ENCODE data around the gene PARVA. TPM values are rescaled to one million over a fixed set of nuclear protein-coding genes. Genes with fewer than 3 reads are reported as not detected.

PARVA gene
- total and polyA plus RNA-seq, 3 donors from 2014 or later, result 18.7 to 23.7 (median 23.6) TPM

DNA sequence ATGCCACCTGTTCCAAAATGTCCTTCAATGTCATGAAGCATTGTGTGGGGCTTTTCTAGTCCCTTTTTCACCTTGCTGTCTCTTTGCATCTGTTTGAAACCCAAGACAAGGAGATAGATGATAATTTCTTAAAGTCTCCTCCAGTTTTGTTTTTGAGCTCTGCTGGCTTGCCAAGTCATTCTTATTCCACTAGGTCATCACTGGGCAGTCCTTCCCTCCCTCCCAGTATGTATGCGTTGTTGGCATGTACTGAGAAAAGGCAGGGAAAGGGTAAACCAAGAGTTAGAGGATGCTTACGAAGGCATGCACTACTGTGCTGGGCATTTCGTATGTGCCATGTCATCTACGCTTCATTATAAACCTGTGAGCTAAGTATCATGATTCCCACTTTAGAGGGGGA lies 78.6 kb downstream of the PARVA start:
- no peak for DNase-seq
- no peaks in the 10 kb centered on the region for H3K36me3 ChIP-seq (ENCODE audit: low read depth, missing control alignments)
- no peaks in the 10 kb centered on the region for H3K9me3 ChIP-seq
- H3K27me3 ChIP-seq, result no peaks in the 10 kb centered on the region
- H3K4me3 ChIP-seq, result no peak overlapping the region
- 73 to 82% methylated on average over 4 of the region's 4 CpGs for WGBS, 2 donors
- intact Hi-C loops (cut with DNase I; ENCODE audit: low total_unique reads), result no loop called here
- H3K27ac ChIP-seq, result no peak overlapping the region
- TF ChIP-seq, protein P1, sequence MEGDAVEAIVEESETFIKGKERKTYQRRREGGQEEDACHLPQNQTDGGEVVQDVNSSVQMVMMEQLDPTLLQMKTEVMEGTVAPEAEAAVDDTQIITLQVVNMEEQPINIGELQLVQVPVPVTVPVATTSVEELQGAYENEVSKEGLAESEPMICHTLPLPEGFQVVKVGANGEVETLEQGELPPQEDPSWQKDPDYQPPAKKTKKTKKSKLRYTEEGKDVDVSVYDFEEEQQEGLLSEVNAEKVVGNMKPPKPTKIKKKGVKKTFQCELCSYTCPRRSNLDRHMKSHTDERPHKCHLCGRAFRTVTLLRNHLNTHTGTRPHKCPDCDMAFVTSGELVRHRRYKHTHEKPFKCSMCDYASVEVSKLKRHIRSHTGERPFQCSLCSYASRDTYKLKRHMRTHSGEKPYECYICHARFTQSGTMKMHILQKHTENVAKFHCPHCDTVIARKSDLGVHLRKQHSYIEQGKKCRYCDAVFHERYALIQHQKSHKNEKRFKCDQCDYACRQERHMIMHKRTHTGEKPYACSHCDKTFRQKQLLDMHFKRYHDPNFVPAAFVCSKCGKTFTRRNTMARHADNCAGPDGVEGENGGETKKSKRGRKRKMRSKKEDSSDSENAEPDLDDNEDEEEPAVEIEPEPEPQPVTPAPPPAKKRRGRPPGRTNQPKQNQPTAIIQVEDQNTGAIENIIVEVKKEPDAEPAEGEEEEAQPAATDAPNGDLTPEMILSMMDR (IDR thresholded peaks at IDR 0.05), result no peak
- TF ChIP-seq POLR2A (IDR thresholded peaks at IDR 0.05), result no peak
- peaks cover 3% of the 10 kb centered on the region for H3K4me1 ChIP-seq

DNA sequence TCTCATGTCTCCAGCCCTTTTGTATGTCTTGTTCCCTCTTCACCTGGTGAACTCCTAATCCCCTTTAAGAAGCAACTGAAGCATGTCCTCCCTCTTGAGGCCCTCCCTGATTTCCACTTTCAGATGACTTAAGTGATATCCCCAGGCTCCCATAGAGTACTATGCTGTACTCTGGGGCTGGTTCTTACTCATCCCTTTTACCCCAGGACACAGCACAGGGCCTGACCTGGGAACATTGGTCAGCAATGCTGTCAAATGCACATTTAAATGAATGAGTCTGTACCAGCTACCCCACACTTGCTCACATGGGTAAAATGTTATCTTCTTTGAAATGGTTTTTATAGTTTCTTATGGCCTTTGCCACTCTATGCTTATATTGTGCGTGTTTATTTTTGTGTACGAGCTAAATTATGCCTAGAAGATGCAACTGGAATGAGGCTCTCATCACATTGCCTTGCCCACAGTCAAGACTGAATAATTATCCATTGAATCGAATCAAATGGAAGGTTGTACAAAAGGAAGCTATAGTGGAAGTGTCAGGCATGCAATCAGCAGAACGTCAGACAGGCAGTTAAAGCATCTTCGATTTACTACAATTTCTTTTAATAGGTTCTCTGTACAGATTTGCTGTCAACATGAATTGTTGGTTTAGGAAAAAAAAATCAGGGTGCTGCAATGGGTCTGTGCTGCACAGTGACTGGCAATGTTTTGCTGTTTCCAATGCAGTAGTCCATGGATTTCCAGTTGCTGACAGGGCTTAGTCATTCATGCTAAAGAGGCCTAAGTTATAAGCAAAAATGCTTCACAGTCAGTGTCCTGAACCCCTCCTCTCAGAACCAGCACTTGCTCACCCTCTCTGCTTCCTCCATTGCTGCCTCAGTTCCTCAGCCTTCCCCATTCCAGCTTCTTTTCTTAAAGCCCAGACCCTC lies 79.5 kb downstream of the PARVA start:
- no peak for DNase-seq
- Histone ChIP-seq H3K36me3 (ENCODE audit: low read depth, missing control alignments) (no peaks in the 10 kb centered on the region), H3K27ac (no peak overlapping the region), H3K4me1 (peaks cover 3% of the 10 kb centered on the region), H3K9me3 (no peaks in the 10 kb centered on the region), H3K4me3 (no peak overlapping the region), H3K27me3 (no peaks in the 10 kb centered on the region)
- no peak for TF ChIP-seq POLR2A (IDR thresholded peaks at IDR 0.05)
- TF ChIP-seq, protein P1 (IDR thresholded peaks at IDR 0.05), result no peak
- WGBS, 2 donors, result 77 to 80% methylated on average over 5 of the region's 5 CpGs
- intact Hi-C loops (cut with DNase I; ENCODE audit: low total_unique reads), result no loop called here

DNA sequence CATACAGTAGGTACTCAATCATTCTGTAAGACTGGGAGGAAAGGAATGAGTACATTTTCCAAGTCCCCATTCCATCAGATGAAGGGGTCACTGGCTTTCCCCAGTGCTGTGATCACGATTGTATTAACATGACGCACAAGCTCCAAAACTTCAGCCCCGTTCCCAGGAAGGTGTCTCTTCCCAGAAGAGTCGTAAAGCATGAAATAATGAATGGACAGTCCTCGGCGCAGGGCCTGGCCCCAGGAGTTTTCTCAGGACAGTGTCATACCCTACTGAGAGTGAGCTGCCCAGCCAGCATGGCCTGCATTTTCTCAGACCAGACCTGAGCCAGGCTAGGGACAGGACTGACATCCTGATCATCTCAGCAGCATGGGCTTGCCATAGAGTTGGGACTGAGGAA lies 80.7 kb downstream of the PARVA start:
- Histone ChIP-seq H3K4me3 (no peak overlapping the region), H3K27me3 (no peaks in the 10 kb centered on the region), H3K27ac (no peak overlapping the region), H3K36me3 (ENCODE audit: low read depth, missing control alignments) (no peaks in the 10 kb centered on the region), H3K9me3 (no peaks in the 10 kb centered on the region), H3K4me1 (peaks cover 3% of the 10 kb centered on the region)
- WGBS, 2 donors, result 82 to 83% methylated on average over 6 of the region's 6 CpGs
- TF ChIP-seq, protein P1 (IDR thresholded peaks at IDR 0.05), result no peak
- no peak for TF ChIP-seq POLR2A (IDR thresholded peaks at IDR 0.05)
- intact Hi-C loops (cut with DNase I; ENCODE audit: low total_unique reads), result no loop called here
- DNase-seq, result no peak

DNA sequence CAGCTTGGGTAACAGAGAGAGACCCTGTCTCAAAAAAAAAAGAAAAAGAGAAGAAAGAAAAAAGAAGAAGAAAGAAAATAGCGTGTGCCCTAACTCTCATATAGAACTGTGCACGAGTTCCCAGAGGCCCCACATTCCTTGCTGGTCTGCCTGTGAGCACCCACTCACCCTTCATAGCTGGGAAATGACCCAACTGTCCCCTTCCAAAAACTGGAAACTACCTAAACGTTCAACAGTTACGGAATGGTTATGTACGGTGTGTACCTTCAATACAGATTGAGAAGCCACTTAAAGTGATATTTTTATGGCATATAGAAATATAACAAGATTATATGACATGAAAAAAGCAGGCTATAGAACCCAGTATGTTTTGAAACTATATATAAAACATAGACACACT lies 82.0 kb downstream of the PARVA start:
- peaks cover 3% of the 10 kb centered on the region for H3K4me1 ChIP-seq
- no peaks in the 10 kb centered on the region for H3K9me3 ChIP-seq
- intact Hi-C loops (cut with DNase I; ENCODE audit: low total_unique reads), result no loop called here
- H3K27me3 ChIP-seq, result no peaks in the 10 kb centered on the region
- TF ChIP-seq, protein P1 (IDR thresholded peaks at IDR 0.05), result no peak
- no peak for TF ChIP-seq POLR2A (IDR thresholded peaks at IDR 0.05)
- H3K4me3 ChIP-seq, result no peak overlapping the region
- 59 to 70% methylated on average over 5 of the region's 5 CpGs for WGBS, 2 donors
- no peak for DNase-seq
- H3K36me3 ChIP-seq (ENCODE audit: low read depth, missing control alignments), result no peaks in the 10 kb centered on the region
- no peak overlapping the region for H3K27ac ChIP-seq
